ES-I3 (cell line): Measurements from ENCODE around the gene PRADC1.
A peak's percentile ranks its signal among the peaks of the same experiment; 100 is the strongest.

Source experiments
- H3K36me3 ChIP-seq: 2 replicates; pipeline ENCODE4 v1.6.1; 2013; ENCODE audit warnings: mild to moderate bottlenecking, low read length, control low read depth, moderate library complexity; ENCODE audit not compliant: insufficient read depth
- H3K4me1 ChIP-seq: 2 replicates; pipeline ENCODE4 v1.6.1; 2013; ENCODE audit warnings: mild to moderate bottlenecking, control low read depth, low read length; ENCODE audit not compliant: insufficient read depth
- H3K9ac ChIP-seq: 2 replicates; pipeline ENCODE4 v1.6.1; 2013; ENCODE audit warnings: low read depth, mild to moderate bottlenecking, low read length, moderate library complexity
- H3K9me3 ChIP-seq: 2 replicates; pipeline ENCODE4 v1.6.1; 2013; ENCODE audit warnings: mild to moderate bottlenecking, low read length, moderate library complexity; ENCODE audit not compliant: control insufficient read depth, insufficient read depth

PRADC1 gene

GRCh38 chr2:73255007-73255644 lies 22.1 kb upstream of the PRADC1 start:
- Histone ChIP-seq H3K4me1 (peaks cover 3% of the 10 kb centered on the region; the same call in 1 of the 2 replicates), H3K9me3 (no peaks in the 10 kb centered on the region), H3K36me3 (peaks cover 23% of the 10 kb centered on the region), H3K9ac (no peak overlapping the region)

GRCh38 chr2:73254343-73255006 lies 21.4 kb upstream of the PRADC1 start:
- peaks cover 29% of the 10 kb centered on the region for H3K36me3 ChIP-seq
- peaks cover 3% of the 10 kb centered on the region; the same call in 1 of the 2 replicates for H3K4me1 ChIP-seq
- H3K9ac ChIP-seq, result no peak overlapping the region
- no peaks in the 10 kb centered on the region for H3K9me3 ChIP-seq

- H3K9ac ChIP-seq, result no peak overlapping the region
- peaks cover 34% of the 10 kb centered on the region for H3K36me3 ChIP-seq
- no peaks in the 10 kb centered on the region for H3K9me3 ChIP-seq
- peaks cover 3% of the 10 kb centered on the region; the same call in 1 of the 2 replicates for H3K4me1 ChIP-seq
Observed at GRCh38 chr2:73253901-73254300, 20.9 kb upstream of the PRADC1 start.

GRCh38 chr2:73253400-73253799 lies 20.4 kb upstream of the PRADC1 start:
- Histone ChIP-seq H3K4me1 (peaks cover 3% of the 10 kb centered on the region; the same call in 1 of the 2 replicates), H3K36me3 (peaks cover 39% of the 10 kb centered on the region), H3K9me3 (no peaks in the 10 kb centered on the region), H3K9ac (no peak overlapping the region)

- Histone ChIP-seq H3K9ac (no peak overlapping the region), H3K36me3 (peaks cover 44% of the 10 kb centered on the region), H3K9me3 (no peaks in the 10 kb centered on the region), H3K4me1 (peaks cover 3% of the 10 kb centered on the region; the same call in 1 of the 2 replicates)
Observed at GRCh38 chr2:73252238-73253027, 19.4 kb upstream of the PRADC1 start.

- no peak overlapping the region for H3K9ac ChIP-seq
- no peaks in the 10 kb centered on the region for H3K9me3 ChIP-seq
- peaks cover 45% of the 10 kb centered on the region for H3K36me3 ChIP-seq
- H3K4me1 ChIP-seq, result peaks cover 3% of the 10 kb centered on the region; the same call in 1 of the 2 replicates
Observed at GRCh38 chr2:73250872-73251846, 18.1 kb upstream of the PRADC1 start.

- peaks cover 57% of the 10 kb centered on the region for H3K36me3 ChIP-seq
- no peaks in the 10 kb centered on the region for H3K4me1 ChIP-seq
- no peaks in the 10 kb centered on the region for H3K9me3 ChIP-seq
- H3K9ac ChIP-seq, result no peak overlapping the region
Observed at GRCh38 chr2:73249636-73250035, 16.6 kb upstream of the PRADC1 start.

GRCh38 chr2:73246850-73247249 lies 13.8 kb upstream of the PRADC1 start:
- Histone ChIP-seq H3K9me3 (no peaks in the 10 kb centered on the region), H3K9ac (no peak overlapping the region), H3K36me3 (peaks cover 57% of the 10 kb centered on the region)

GRCh38 chr2:73244580-73244979 lies 11.5 kb upstream of the PRADC1 start:
- no peak overlapping the region for H3K9ac ChIP-seq

More at GRCh38 chr2:73246850-73247249, 13.8 kb upstream of the PRADC1 start:
- H3K4me1 ChIP-seq, result peaks cover 4% of the 10 kb centered on the region; the same call in 1 of the 2 replicates

GRCh38 chr2:73243884-73244570 lies 11.0 kb upstream of the PRADC1 start:
- Histone ChIP-seq H3K36me3 (peaks cover 47% of the 10 kb centered on the region), H3K9me3 (no peaks in the 10 kb centered on the region), H3K9ac (no peak overlapping the region), H3K4me1 (peaks cover 4% of the 10 kb centered on the region; the same call in 1 of the 2 replicates)

More at GRCh38 chr2:73244580-73244979, 11.5 kb upstream of the PRADC1 start:
- peaks cover 4% of the 10 kb centered on the region; the same call in 1 of the 2 replicates for H3K4me1 ChIP-seq
- peaks cover 46% of the 10 kb centered on the region for H3K36me3 ChIP-seq
- no peaks in the 10 kb centered on the region for H3K9me3 ChIP-seq

GRCh38 chr2:73239776-73240175 lies 6.7 kb upstream of the PRADC1 start:
- peaks cover 24% of the 10 kb centered on the region for H3K36me3 ChIP-seq
- H3K4me1 ChIP-seq, result peaks cover 15% of the 10 kb centered on the region
- H3K9ac ChIP-seq, result no peak overlapping the region

GRCh38 chr2:73238976-73239375 lies 5.9 kb upstream of the PRADC1 start:
- H3K36me3 ChIP-seq, result peaks cover 18% of the 10 kb centered on the region
- peaks cover 15% of the 10 kb centered on the region for H3K4me1 ChIP-seq
- no peak overlapping the region for H3K9ac ChIP-seq
- no peaks in the 10 kb centered on the region for H3K9me3 ChIP-seq

More at GRCh38 chr2:73239776-73240175, 6.7 kb upstream of the PRADC1 start:
- H3K9me3 ChIP-seq, result no peaks in the 10 kb centered on the region

- Histone ChIP-seq H3K9ac (peak overlapping the region; percentile 21), H3K4me1 (peaks cover 11% of the 10 kb centered on the region), H3K36me3 (peaks cover 17% of the 10 kb centered on the region), H3K9me3 (no peaks in the 10 kb centered on the region)
Observed at GRCh38 chr2:73238149-73238548, 5.1 kb upstream of the PRADC1 start.
